Upper lobe of right lung (tissue), 1 donor: Measurements from ENCODE around the gene MAGEB1. TPM values are rescaled to one million over a fixed set of nuclear protein-coding genes. Genes with fewer than 3 reads are reported as not detected.

Experiments
- ATAC-seq: fragments of 200-7000 bp; cut with Tn5 transposase; one replicate; pipeline ENCODE4 v1.9.1; 2020; ENCODE audit warnings: mild to moderate bottlenecking, moderate library complexity
- DNase-seq: peaks from one replicate; pipeline ENCODE4 v3.0.0-alpha.2; 2020
- H3K27ac ChIP-seq: fragments of 200-600 bp; one replicate; pipeline ENCODE4 v1.8.0; 2022
- H3K27me3 ChIP-seq: fragments of 200-600 bp; one replicate; pipeline ENCODE4 v1.8.0; 2022; ENCODE audit warnings: mild to moderate bottlenecking
- H3K36me3 ChIP-seq: fragments of 200-600 bp; one replicate; pipeline ENCODE4 v1.8.0; 2022
- H3K4me1 ChIP-seq: fragments of 200-600 bp; one replicate; pipeline ENCODE4 v1.8.0; 2022
- H3K4me3 ChIP-seq: fragments of 200-600 bp; one replicate; pipeline ENCODE4 v1.8.0; 2022; ENCODE audit warnings: mild to moderate bottlenecking
- H3K9me3 ChIP-seq: fragments of 200-600 bp; one replicate; pipeline ENCODE4 v1.8.0; 2022
- intact Hi-C: fragments of 100-400 bp; cut with DNase I; formaldehyde crosslinking; loops from one replicate; pipeline ENCODE4 v1.11.0; 2022
- long read RNA-seq: library from polyadenylated mRNA; unstranded; transcript quantifications from one replicate; pipeline ENCODE4 v2.0.0, GENCODE V29; 2021
- total RNA-seq: library from RNA; stranded (reverse); fragmentation: NEBNext Ultra II Directional; extraction: Animal tissue kit (Norgen Biotek cat#: 25700); gene quantifications from one replicate; pipeline ENCODE4 v1.2.1, GENCODE V29; 2021
- TF ChIP-seq, protein P1 (sequence below): fragments of 200-600 bp; IDR thresholded peaks from one replicate; pipeline ENCODE4 v1.8.0; 2022; ENCODE audit warnings: antibody characterized with exemption
- donor health status: DM: no; HTN: yes; CAD: no; lungs with severe emphysema.

Gene MAGEB1
- total RNA-seq = not detected
- long read RNA-seq = 0 reads

- ATAC-seq = no peak
- TF ChIP-seq, protein P1, sequence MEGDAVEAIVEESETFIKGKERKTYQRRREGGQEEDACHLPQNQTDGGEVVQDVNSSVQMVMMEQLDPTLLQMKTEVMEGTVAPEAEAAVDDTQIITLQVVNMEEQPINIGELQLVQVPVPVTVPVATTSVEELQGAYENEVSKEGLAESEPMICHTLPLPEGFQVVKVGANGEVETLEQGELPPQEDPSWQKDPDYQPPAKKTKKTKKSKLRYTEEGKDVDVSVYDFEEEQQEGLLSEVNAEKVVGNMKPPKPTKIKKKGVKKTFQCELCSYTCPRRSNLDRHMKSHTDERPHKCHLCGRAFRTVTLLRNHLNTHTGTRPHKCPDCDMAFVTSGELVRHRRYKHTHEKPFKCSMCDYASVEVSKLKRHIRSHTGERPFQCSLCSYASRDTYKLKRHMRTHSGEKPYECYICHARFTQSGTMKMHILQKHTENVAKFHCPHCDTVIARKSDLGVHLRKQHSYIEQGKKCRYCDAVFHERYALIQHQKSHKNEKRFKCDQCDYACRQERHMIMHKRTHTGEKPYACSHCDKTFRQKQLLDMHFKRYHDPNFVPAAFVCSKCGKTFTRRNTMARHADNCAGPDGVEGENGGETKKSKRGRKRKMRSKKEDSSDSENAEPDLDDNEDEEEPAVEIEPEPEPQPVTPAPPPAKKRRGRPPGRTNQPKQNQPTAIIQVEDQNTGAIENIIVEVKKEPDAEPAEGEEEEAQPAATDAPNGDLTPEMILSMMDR = no peak
- H3K27ac ChIP-seq = no peak within 1 kb of the TSS
- intact Hi-C loops = no loop called here
- no peaks in the 10 kb centered on the region for H3K36me3 ChIP-seq
- no peak within 1 kb of the TSS for H3K4me3 ChIP-seq
- H3K4me1 ChIP-seq = no peaks in the 10 kb centered on the region
- no peaks in the 10 kb centered on the region for H3K9me3 ChIP-seq
- no peak for DNase-seq
- no peaks in the 10 kb centered on the region for H3K27me3 ChIP-seq
Observed at GRCh38 chrX:30246769-30247489, at the start of gene MAGEB1. Gene MAGEB1 (plus strand): TSS chrX:30247146. CDS start chrX:30250494, 3,348 bp downstream.

DNA sequence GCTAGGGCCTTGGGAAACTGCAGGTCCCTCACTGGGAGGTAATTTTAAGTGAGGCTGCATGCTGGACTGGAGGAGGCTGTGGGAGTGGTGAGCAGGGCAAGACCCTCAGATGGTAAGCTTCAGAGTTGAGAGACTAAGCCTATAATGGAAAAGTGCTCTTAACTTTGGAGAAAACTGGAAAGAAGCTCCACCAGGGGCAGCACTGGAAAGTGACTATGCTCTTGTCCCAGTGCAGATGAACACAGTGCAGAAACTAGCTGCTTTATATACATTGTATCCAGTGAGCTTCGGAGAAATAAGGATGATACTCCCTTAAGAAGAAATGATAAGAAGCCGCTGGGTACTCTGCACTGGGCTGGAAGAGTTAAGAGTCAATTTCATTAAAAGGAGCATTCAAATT is 34.8 kb upstream of the MAGEB1 start:
- no peak for DNase-seq
- TF ChIP-seq, protein P1 = no peak
- H3K36me3 ChIP-seq = no peaks in the 10 kb centered on the region
- H3K9me3 ChIP-seq = no peaks in the 10 kb centered on the region
- no peaks in the 10 kb centered on the region for H3K27me3 ChIP-seq
- no peak overlapping the region for H3K4me3 ChIP-seq
- no peak for ATAC-seq
- no peak overlapping the region for H3K27ac ChIP-seq
- intact Hi-C loops = no loop called here
- H3K4me1 ChIP-seq = no peaks in the 10 kb centered on the region

GRCh38 chrX:30215357-30215843 is 31.5 kb upstream of the MAGEB1 start, which contains the start of gene MAGEB2:
Gene MAGEB2 (plus strand): TSS chrX:30215563. CDS start chrX:30218581, 3,018 bp downstream.
- intact Hi-C loops = no loop called here
- TF ChIP-seq, protein P1 = no peak
- Histone ChIP-seq H3K36me3 (no peaks in the 10 kb centered on the region), H3K27me3 (no peaks in the 10 kb centered on the region), H3K27ac (no peak within 1 kb of the TSS), H3K4me3 (no peak within 1 kb of the TSS), H3K9me3 (no peaks in the 10 kb centered on the region), H3K4me1 (no peaks in the 10 kb centered on the region)
- DNase-seq (no peak), ATAC-seq (no peak)

DNA sequence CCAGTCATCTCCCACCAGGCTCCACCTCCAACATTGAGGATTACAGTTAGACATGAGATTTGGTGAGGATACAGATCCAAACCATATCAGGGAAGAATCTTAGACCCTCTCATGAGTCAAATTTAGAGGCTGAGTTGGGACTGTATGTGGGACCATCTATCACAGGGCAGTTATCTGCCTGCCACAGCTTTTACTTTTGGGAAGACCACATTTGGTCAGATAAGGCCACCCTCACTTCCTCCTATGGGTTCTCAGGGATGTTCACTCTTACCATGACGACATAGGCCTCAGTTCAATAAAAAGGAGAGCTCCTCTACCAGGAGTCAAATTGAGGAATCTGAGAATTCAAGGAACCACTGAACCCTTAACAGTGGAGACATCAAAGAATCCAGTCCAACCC is 29.5 kb upstream of the MAGEB1 start:
- no peaks in the 10 kb centered on the region for H3K27me3 ChIP-seq
- DNase-seq (no peak), ATAC-seq (no peak)
- H3K36me3 ChIP-seq = no peaks in the 10 kb centered on the region
- H3K27ac ChIP-seq = no peak overlapping the region
- no peak overlapping the region for H3K4me3 ChIP-seq
- H3K4me1 ChIP-seq = no peaks in the 10 kb centered on the region
- intact Hi-C loops = no loop called here
- TF ChIP-seq, protein P1 = no peak
- H3K9me3 ChIP-seq = no peaks in the 10 kb centered on the region

DNA sequence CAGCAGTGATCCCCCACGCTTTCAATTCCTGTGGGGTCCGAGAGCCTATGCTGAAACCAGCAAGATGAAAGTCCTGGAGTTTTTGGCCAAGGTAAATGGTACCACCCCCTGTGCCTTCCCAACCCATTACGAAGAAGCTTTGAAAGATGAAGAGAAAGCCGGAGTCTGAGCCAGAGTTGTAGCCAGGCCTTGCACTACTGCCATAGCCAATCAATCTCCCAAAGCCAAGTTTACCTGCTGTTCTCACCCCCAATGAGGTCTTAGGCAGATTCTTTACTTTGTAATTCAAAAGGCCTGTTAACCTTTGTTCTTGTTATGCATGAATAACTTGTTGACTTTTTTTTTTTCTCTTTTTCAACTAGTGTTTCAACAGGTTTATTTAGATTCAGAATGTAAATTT is 27.6 kb upstream of the MAGEB1 start:
- H3K36me3 ChIP-seq = no peaks in the 10 kb centered on the region
- H3K27ac ChIP-seq = no peak overlapping the region
- no peak overlapping the region for H3K4me3 ChIP-seq
- H3K9me3 ChIP-seq = no peaks in the 10 kb centered on the region
- no peaks in the 10 kb centered on the region for H3K4me1 ChIP-seq
- ATAC-seq (no peak), DNase-seq (no peak)
- no peaks in the 10 kb centered on the region for H3K27me3 ChIP-seq
- intact Hi-C loops = no loop called here
- TF ChIP-seq, protein P1 = no peak
